Activated T-cell treated with anti-CD3 and anti-CD28 coated beads, Interleukin-2, amount 50 U/mL, for 48 hours (primary cell): ENCODE results near the gene THOC6.

Source experiments
- DNase-seq, 2 experiments: peaks; one replicate each; pipeline ENCODE4 v3.0.0-alpha.2; 2020

THOC6 gene

GRCh38 chr16:2992383-2993081 is 31.3 kb upstream of the THOC6 start:
- DNase-seq = no peak

- DNase-seq = no peak
Observed at GRCh38 chr16:2996298-2996697, 27.5 kb upstream of the THOC6 start.

- no peak for DNase-seq
Observed at GRCh38 chr16:2999929-3000328, 23.9 kb upstream of the THOC6 start.

GRCh38 chr16:3000540-3000939 is 23.3 kb upstream of the THOC6 start:
- no peak for DNase-seq

- no peak for DNase-seq
Observed at GRCh38 chr16:3001316-3001715, 22.5 kb upstream of the THOC6 start.

GRCh38 chr16:3003582-3004270 is 20.1 kb upstream of the THOC6 start:
- peak; percentile 94 to 98 for DNase-seq

GRCh38 chr16:3004319-3004718 is 19.5 kb upstream of the THOC6 start:
- no peak for DNase-seq

- no peak for DNase-seq
Observed at GRCh38 chr16:3004781-3005284, 19.0 kb upstream of the THOC6 start.

GRCh38 chr16:3007059-3007956 is 16.5 kb upstream of the THOC6 start:
- DNase-seq = no peak

GRCh38 chr16:3007957-3008689 is 15.7 kb upstream of the THOC6 start:
- DNase-seq = no peak

GRCh38 chr16:3008690-3009037 is 15.2 kb upstream of the THOC6 start:
- DNase-seq = no peak

GRCh38 chr16:3009568-3010390 is 14.1 kb upstream of the THOC6 start:
- DNase-seq = no peak

- no peak for DNase-seq
Observed at GRCh38 chr16:3010510-3010909, 13.3 kb upstream of the THOC6 start.

GRCh38 chr16:3012246-3012645 is 11.6 kb upstream of the THOC6 start:
- DNase-seq = no peak

GRCh38 chr16:3012828-3013420 is 10.9 kb upstream of the THOC6 start, which contains the start of gene CLDN9:
Gene CLDN9 (plus strand): TSS chr16:3012923. CDS start chr16:3013363, 440 bp downstream.
- DNase-seq = no peak

GRCh38 chr16:3013491-3013951 is 10.3 kb upstream of the THOC6 start:
- no peak for DNase-seq

- DNase-seq = no peak
Observed at GRCh38 chr16:3013998-3014690, 9.7 kb upstream of the THOC6 start.

- DNase-seq = no peak
Observed at GRCh38 chr16:3014971-3015370, 8.9 kb upstream of the THOC6 start.

GRCh38 chr16:3015865-3016521 is 7.8 kb upstream of the THOC6 start:
- DNase-seq = no peak

- DNase-seq = no peak
Observed at GRCh38 chr16:3017344-3017743, 6.5 kb upstream of the THOC6 start.
